Stomach (tissue), 9 donors: Measurements from ENCODE around the gene TMEM52. TPM values are rescaled to one million over a fixed set of nuclear protein-coding genes. Genes with fewer than 3 reads are reported as not detected.
A peak's percentile ranks its signal among the peaks of the same experiment; 100 is the strongest.

Experiments used
- DNase-seq, 2 donors: peaks; one replicate each; pipeline versions ENCODE4 v3.0.0 to v3.0.0-alpha.2; 2013 to 2019
- H3K27ac ChIP-seq, 5 donors: fragments of 200-600 bp in 4 of 5; sonication (generic) in 4 of 5; one replicate each; pipeline ENCODE4 v1.5.1; 2013 to 2019; ENCODE audit warnings: mild to moderate bottlenecking in 1 of 5, moderate library complexity in 1 of 5
- H3K27me3 ChIP-seq, 3 donors: fragments of 200-600 bp; sonication (generic); one replicate each; pipeline ENCODE4 v1.5.1; 2017 to 2019; ENCODE audit warnings: mixed run types in 1 of 3
- H3K36me3 ChIP-seq, 4 donors: fragments of 200-600 bp; sonication (generic); 1 replicate in 3 of 4; 2 replicates in 1 of 4; pipeline ENCODE4 v1.5.1; 2016 to 2019
- H3K4me1 ChIP-seq, 4 donors: fragments of 200-600 bp; sonication (generic); one replicate each; pipeline ENCODE4 v1.5.1; 2016 to 2019
- H3K4me3 ChIP-seq, 4 donors: fragments of 200-600 bp; sonication (generic) in 3 of 4; one replicate each; pipeline ENCODE4 v1.5.1; 2016 to 2019; ENCODE audit warnings: mild to moderate bottlenecking in 1 of 4
- H3K9me3 ChIP-seq, 4 donors: fragments of 200-600 bp; sonication (generic); one replicate each; pipeline ENCODE4 v1.5.1; 2016 to 2019
- CTCF ChIP-seq, 7 experiments: fragments of 450-650 bp in 4 of 7; fragments of 200-600 bp in 3 of 7; sonication (generic) in 3 of 7; IDR thresholded peaks; one replicate each; pipeline ENCODE4 v1.5.1; 2016 to 2019; ENCODE audit warnings: antibody characterized with exemption in 7 of 7, control low read depth in 2 of 7, mild to moderate bottlenecking in 1 of 7
- EP300 ChIP-seq: sonication (generic); formaldehyde crosslinking; IDR thresholded peaks from one replicate; pipeline ENCODE4 v1.6.1; 2017; ENCODE audit warnings: antibody characterized with exemption
- POLR2A ChIP-seq, 4 donors: fragments of 450-650 bp; IDR thresholded peaks; one replicate each; pipeline ENCODE4 v1.6.1; 2016; ENCODE audit warnings: antibody characterized with exemption in 4 of 4, control low read depth in 2 of 4, mild to moderate bottlenecking in 1 of 4, moderate library complexity in 1 of 4
- POLR2AphosphoS5 ChIP-seq, 3 donors: sonication (generic); formaldehyde crosslinking; IDR thresholded peaks; one replicate each; pipeline ENCODE4 v1.6.1; 2016; ENCODE audit warnings: antibody characterized with exemption in 3 of 3
- WGBS, 5 donors: extraction: QIAGEN DNeasy Blood & Tissue Kit in 3 of 5; methylation state at CpG; one replicate each; pipeline versions ENCODE4 v1.1.5 to v1.1.7; 2013 to 2018; 5-methylcytosine and 5-hydroxymethylcytosine counted together
- intact Hi-C: fragments of 100-400 bp; cut with DNase I; formaldehyde crosslinking; loops from one replicate; pipeline ENCODE4 v1.15.1; 2023; ENCODE audit warnings: low total_unique reads
- polyA plus RNA-seq, 3 donors: library from polyadenylated mRNA; stranded (reverse); fragments of 200-250 nt; gene quantifications; one replicate each; pipeline ENCODE4 v1.2.3, GENCODE V29; 2013
- total RNA-seq, 5 donors: library from RNA; depleted of rRNA; stranded (reverse); fragments of >200 nt; gene quantifications; one replicate each; pipeline versions ENCODE4 v1.1.0 to v1.2.3, GENCODE V29; 2014 to 2016
- donor health status: healthy with polysubstance abuse.
- donor health status: Bipolar disorder and iron deficiency.
- donor health status: healthy.

Gene TMEM52
- total and polyA plus RNA-seq, 8 donors, result 5.0 to 10.4 (median 8.0) TPM; not detected in 4

DNA sequence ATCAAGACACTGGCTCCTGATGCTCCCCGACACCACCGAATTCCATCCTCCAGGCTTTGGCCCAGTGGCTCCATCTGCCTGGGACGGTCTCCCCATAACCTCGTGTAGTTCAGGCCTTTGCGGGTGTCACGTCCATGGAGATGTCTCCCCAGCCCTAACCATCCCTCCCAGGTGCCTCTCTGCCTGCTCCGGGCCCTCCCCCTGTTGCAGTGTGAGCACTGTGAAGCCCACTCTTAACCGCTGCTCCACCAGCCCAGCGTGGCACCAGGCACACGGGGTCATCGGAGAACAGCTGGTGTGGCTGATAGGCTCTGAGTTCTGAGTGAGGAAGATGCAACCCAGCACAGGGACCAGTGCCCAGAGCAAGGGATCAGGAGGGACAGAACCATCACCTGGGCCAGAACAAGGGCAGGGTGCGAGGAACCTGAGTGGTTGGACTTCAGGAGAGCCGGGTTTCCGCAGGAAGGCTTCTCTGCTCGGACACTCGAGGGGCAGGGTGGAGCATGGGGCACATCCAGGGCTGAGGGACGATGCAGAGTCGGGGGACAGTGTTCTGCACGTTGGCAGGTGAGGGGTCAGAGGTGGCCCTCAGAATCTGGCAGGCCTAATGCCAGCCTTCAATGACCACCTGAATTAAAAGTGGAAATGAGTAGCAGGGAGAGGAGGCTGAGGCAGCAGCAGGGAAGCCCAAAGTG, 25.6 kb downstream of the TMEM52 start:
- 85 to 89% (median 87%) methylated on average over 19 of the region's 19 CpGs for WGBS, 5 donors
- intact Hi-C loops, result no loop called here
- H3K36me3 ChIP-seq, result no peaks in the 10 kb centered on the region
- no peak for DNase-seq
- peak overlapping the region in 1 of 5 donors; percentile 51 for H3K27ac ChIP-seq
- peaks cover 18 to 70% (median 62%) of the 10 kb centered on the region in 4 donors for H3K4me1 ChIP-seq
- no peak for TF ChIP-seq CTCF (IDR thresholded peaks at IDR 0.05)
- no peak for TF ChIP-seq POLR2AphosphoS5 (IDR thresholded peaks at IDR 0.05)
- TF ChIP-seq EP300, result no peak
- no peak for TF ChIP-seq POLR2A (IDR thresholded peaks at IDR 0.05)
- H3K4me3 ChIP-seq, result no peak overlapping the region
- H3K9me3 ChIP-seq, result no peaks in the 10 kb centered on the region
- H3K27me3 ChIP-seq, result peaks cover 0 to 23% (median 4%) of the 10 kb centered on the region in 3 donors

GRCh38 chr1:1892763-1893120, 26.3 kb downstream of the TMEM52 start:
- peaks cover 0 to 23% (median 4%) of the 10 kb centered on the region in 3 donors for H3K27me3 ChIP-seq
- intact Hi-C loops, result no loop called here
- H3K27ac ChIP-seq, result peak overlapping the region in 3 of 5 donors; percentile 94 to 100 (median 98)
- 53 to 81% (median 67%) methylated on average over 7 of the region's 7 CpGs for WGBS, 5 donors
- H3K4me3 ChIP-seq, result peak overlapping the region in 2 of 4 donors; percentile 77 to 84
- H3K4me1 ChIP-seq, result peaks cover 25 to 77% (median 69%) of the 10 kb centered on the region in 4 donors
- H3K36me3 ChIP-seq, result no peaks in the 10 kb centered on the region
- H3K9me3 ChIP-seq, result no peaks in the 10 kb centered on the region
- no peak for TF ChIP-seq POLR2A (IDR thresholded peaks at IDR 0.05)
- no peak for TF ChIP-seq EP300
- TF ChIP-seq POLR2AphosphoS5 (IDR thresholded peaks at IDR 0.05), result no peak
- no peak for TF ChIP-seq CTCF (IDR thresholded peaks at IDR 0.05)
- no peak for DNase-seq

DNA sequence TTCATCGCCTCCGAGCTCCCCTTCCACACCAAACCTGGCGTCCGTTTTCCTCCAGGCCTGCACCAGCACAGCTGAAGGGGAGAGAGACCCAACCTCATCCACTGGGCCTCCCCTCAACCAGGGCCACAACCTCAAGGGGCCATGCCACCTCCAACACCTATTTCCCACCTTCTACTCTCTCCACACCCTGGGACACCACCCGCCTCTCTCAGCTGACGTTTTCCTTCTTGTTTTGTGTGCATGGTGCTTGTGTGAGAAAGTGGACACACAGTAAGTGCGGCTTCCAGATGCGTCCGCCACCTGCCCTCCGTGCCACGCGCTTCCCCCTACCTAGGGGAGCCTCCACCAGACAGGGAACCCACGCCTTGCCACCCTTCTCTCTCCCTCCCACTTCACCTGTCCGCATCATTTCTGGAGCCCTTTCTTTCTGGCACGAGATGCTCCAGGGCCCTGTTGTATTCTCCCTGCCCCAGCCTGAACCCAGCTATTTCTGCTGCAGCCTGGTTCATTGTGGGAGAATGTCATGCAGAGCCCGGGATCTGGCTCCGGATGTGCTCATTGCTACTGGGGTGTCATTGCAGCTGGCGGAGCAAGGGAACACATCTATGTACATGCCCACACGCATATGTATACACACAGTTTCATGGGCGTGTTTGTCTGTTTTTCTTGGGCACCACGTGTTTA, 26.9 kb downstream of the TMEM52 start:
- TF ChIP-seq CTCF (IDR thresholded peaks at IDR 0.05), result no peak
- TF ChIP-seq POLR2A (IDR thresholded peaks at IDR 0.05), result no peak
- no peak for TF ChIP-seq POLR2AphosphoS5 (IDR thresholded peaks at IDR 0.05)
- no peak for TF ChIP-seq EP300
- Histone ChIP-seq H3K4me1 (peaks cover 29 to 82% (median 74%) of the 10 kb centered on the region in 4 donors), H3K36me3 (no peaks in the 10 kb centered on the region), H3K4me3 (peak overlapping the region; percentile 77 to 94 (median 86)), H3K27me3 (peaks cover 0 to 23% (median 4%) of the 10 kb centered on the region in 3 donors), H3K9me3 (no peaks in the 10 kb centered on the region), H3K27ac (peak overlapping the region; percentile 94 to 100 (median 96))
- 21 to 48% (median 29%) methylated on average over 21 of the region's 21 CpGs for WGBS, 5 donors
- DNase-seq, result peak in 1 of 2 donors; percentile 29
- intact Hi-C loops, result no loop called here

- H3K4me1 ChIP-seq, result peaks cover 29 to 80% (median 75%) of the 10 kb centered on the region in 4 donors
- H3K27me3 ChIP-seq, result peaks cover 0 to 23% (median 4%) of the 10 kb centered on the region in 3 donors
- H3K36me3 ChIP-seq, result no peaks in the 10 kb centered on the region
- WGBS, 5 donors, result 1 to 3% (median 1%) methylated on average over 25 to 58 of the region's 59 CpGs
- no peak for TF ChIP-seq CTCF (IDR thresholded peaks at IDR 0.05)
- TF ChIP-seq POLR2AphosphoS5 (IDR thresholded peaks at IDR 0.05), result peak in 2 of 3 donors; percentile 55 to 62
- peak; percentile 75 to 91 for DNase-seq
- H3K27ac ChIP-seq, result peak overlapping the region; percentile 94 to 100 (median 96)
- H3K4me3 ChIP-seq, result peak overlapping the region; percentile 77 to 94 (median 86)
- no peaks in the 10 kb centered on the region for H3K9me3 ChIP-seq
- intact Hi-C loops, result no loop called here
Observed at GRCh38 chr1:1891349-1892078, 27.6 kb downstream of the TMEM52 start.
